Mesothelial cell of epicardium (in vitro differentiated cells): ENCODE measurements around the gene ATP2B1. TPM values are rescaled to one million over a fixed set of nuclear protein-coding genes. Genes with fewer than 3 reads are reported as not detected.

ENCODE experiments used
- DNase-seq, 2 experiments: peaks; one replicate each; pipeline ENCODE4 v3.0.0; 2021; ENCODE audit warnings: low spot score in 2 of 2; ENCODE audit not compliant: unreplicated experiment in 2 of 2
- H3K27ac Mint-ChIP-seq: 2 replicates; pipeline ENCODE4 v1.8.0; 2021; ENCODE audit warnings: mixed read lengths
- H3K27me3 Mint-ChIP-seq: 2 replicates; pipeline ENCODE4 v1.8.0; 2021; ENCODE audit warnings: low read depth, mixed read lengths
- H3K36me3 Mint-ChIP-seq: 2 replicates; pipeline ENCODE4 v1.8.0; 2021; ENCODE audit warnings: mixed read lengths
- H3K4me1 Mint-ChIP-seq: 2 replicates; pipeline ENCODE4 v1.8.0; 2021; ENCODE audit warnings: mixed read lengths
- H3K4me3 Mint-ChIP-seq: 2 replicates; pipeline ENCODE4 v1.8.0; 2021; ENCODE audit warnings: mild to moderate bottlenecking, moderate library complexity, mixed read lengths
- H3K9me3 Mint-ChIP-seq: 2 replicates; pipeline ENCODE4 v1.8.0; 2021; ENCODE audit warnings: mixed read lengths
- total RNA-seq: library from RNA; stranded (reverse); gene quantifications from 3 replicates; pipeline ENCODE4 v1.2.1, GENCODE V29; 2021
- TF ChIP-seq, protein P1 (sequence below): fragments of 200-600 bp; sonication (generic); IDR thresholded peaks from one replicate; pipeline ENCODE4 v1.5.0; 2021; ENCODE audit warnings: antibody characterized with exemption; ENCODE audit not compliant: unreplicated experiment

The ATP2B1 gene
- total RNA-seq, 1 donor from 2014 or later: 131 TPM

DNA sequence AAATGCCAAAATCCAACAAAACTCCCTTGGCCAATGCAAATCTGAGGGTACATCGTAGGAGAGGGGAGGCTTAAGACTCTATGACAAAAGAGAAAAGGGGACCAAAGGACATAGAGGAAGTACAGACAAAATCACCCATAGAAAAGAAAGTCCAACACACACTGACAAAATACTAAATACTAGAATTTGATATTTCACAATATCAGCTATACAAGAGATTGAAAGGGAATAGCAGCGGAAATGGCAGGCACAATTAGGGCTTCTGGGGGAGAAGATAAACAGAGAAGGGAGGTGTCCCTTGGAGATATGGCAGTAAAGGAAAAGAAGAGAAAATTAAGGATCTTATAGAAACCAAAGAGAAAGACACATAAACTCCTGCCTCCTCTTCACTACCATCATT is 29.0 kb downstream of the ATP2B1 start:
- peaks cover 12% of the 10 kb centered on the region for H3K4me1 Mint-ChIP-seq
- peaks cover 50% of the 10 kb centered on the region for H3K9me3 Mint-ChIP-seq
- no peak overlapping the region for H3K27ac Mint-ChIP-seq
- DNase-seq: no peak
- no peak overlapping the region for H3K4me3 Mint-ChIP-seq
- TF ChIP-seq, protein P1, sequence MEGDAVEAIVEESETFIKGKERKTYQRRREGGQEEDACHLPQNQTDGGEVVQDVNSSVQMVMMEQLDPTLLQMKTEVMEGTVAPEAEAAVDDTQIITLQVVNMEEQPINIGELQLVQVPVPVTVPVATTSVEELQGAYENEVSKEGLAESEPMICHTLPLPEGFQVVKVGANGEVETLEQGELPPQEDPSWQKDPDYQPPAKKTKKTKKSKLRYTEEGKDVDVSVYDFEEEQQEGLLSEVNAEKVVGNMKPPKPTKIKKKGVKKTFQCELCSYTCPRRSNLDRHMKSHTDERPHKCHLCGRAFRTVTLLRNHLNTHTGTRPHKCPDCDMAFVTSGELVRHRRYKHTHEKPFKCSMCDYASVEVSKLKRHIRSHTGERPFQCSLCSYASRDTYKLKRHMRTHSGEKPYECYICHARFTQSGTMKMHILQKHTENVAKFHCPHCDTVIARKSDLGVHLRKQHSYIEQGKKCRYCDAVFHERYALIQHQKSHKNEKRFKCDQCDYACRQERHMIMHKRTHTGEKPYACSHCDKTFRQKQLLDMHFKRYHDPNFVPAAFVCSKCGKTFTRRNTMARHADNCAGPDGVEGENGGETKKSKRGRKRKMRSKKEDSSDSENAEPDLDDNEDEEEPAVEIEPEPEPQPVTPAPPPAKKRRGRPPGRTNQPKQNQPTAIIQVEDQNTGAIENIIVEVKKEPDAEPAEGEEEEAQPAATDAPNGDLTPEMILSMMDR: no peak
- peaks cover 49% of the 10 kb centered on the region for H3K36me3 Mint-ChIP-seq
- no peaks in the 10 kb centered on the region for H3K27me3 Mint-ChIP-seq

- no peak for DNase-seq
- Mint-ChIP-seq H3K4me3 (no peak overlapping the region), H3K9me3 (peaks cover 39% of the 10 kb centered on the region), H3K27me3 (no peaks in the 10 kb centered on the region), H3K27ac (no peak overlapping the region), H3K36me3 (peaks cover 40% of the 10 kb centered on the region), H3K4me1 (peaks cover 26% of the 10 kb centered on the region)
- TF ChIP-seq, protein P1: no peak
Measured at GRCh38 chr12:89678225-89678624, 30.4 kb downstream of the ATP2B1 start.

DNA sequence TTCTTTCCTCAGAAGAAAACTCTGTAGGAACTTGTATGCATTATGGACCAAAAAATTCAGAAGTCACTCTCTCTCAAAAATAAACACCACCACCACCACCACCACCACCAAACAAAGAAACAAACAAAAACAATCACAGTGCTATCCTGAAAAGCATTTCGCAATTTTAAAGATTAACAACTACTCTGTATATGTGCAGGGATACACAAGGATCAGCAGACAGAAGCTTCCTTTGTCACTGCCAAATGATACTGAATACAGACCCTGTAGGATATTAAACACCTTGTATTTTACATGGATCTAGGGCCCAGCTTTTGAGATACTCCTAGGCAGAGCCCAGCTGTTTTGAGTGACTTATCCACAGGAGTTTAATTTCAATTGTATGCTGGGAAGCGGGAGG is 31.7 kb downstream of the ATP2B1 start:
- TF ChIP-seq, protein P1: no peak
- no peaks in the 10 kb centered on the region for H3K27me3 Mint-ChIP-seq
- peaks cover 37% of the 10 kb centered on the region for H3K4me1 Mint-ChIP-seq
- H3K36me3 Mint-ChIP-seq: peaks cover 27% of the 10 kb centered on the region
- DNase-seq: no peak
- H3K4me3 Mint-ChIP-seq: no peak overlapping the region
- no peak overlapping the region for H3K27ac Mint-ChIP-seq
- peaks cover 26% of the 10 kb centered on the region for H3K9me3 Mint-ChIP-seq

GRCh38 chr12:89674326-89674942 is 34.2 kb downstream of the ATP2B1 start:
- peaks cover 4% of the 10 kb centered on the region for H3K9me3 Mint-ChIP-seq
- peaks cover 9% of the 10 kb centered on the region for H3K36me3 Mint-ChIP-seq
- TF ChIP-seq, protein P1: no peak
- H3K27me3 Mint-ChIP-seq: no peaks in the 10 kb centered on the region
- H3K27ac Mint-ChIP-seq: no peak overlapping the region
- H3K4me3 Mint-ChIP-seq: no peak overlapping the region
- DNase-seq: no peak
- H3K4me1 Mint-ChIP-seq: peaks cover 48% of the 10 kb centered on the region

GRCh38 chr12:89673603-89674002 is 35.0 kb downstream of the ATP2B1 start:
- Mint-ChIP-seq H3K36me3 (peaks cover 12% of the 10 kb centered on the region), H3K27me3 (no peaks in the 10 kb centered on the region), H3K27ac (peak overlapping the region; percentile 0), H3K9me3 (no peaks in the 10 kb centered on the region), H3K4me3 (no peak overlapping the region), H3K4me1 (peaks cover 49% of the 10 kb centered on the region)
- no peak for DNase-seq
- TF ChIP-seq, protein P1: no peak

- H3K27me3 Mint-ChIP-seq: no peaks in the 10 kb centered on the region
- peak overlapping the region; percentile 48 for H3K27ac Mint-ChIP-seq
- peaks cover 48% of the 10 kb centered on the region for H3K4me1 Mint-ChIP-seq
- TF ChIP-seq, protein P1: no peak
- peaks cover 19% of the 10 kb centered on the region for H3K36me3 Mint-ChIP-seq
- no peak overlapping the region for H3K4me3 Mint-ChIP-seq
- peaks cover 4% of the 10 kb centered on the region for H3K9me3 Mint-ChIP-seq
- DNase-seq: no peak
Measured at GRCh38 chr12:89672589-89672979, 36.1 kb downstream of the ATP2B1 start.
